ENCODE data around the gene MAML3. TPM values are rescaled to one million over a fixed set of nuclear protein-coding genes. Genes with fewer than 3 reads are reported as not detected.
A peak's percentile ranks its signal among the peaks of the same experiment; 100 is the strongest.

The MAML3 gene
- total RNA-seq, 1 donor from 2014 or later, result 2.7 TPM

DNA sequence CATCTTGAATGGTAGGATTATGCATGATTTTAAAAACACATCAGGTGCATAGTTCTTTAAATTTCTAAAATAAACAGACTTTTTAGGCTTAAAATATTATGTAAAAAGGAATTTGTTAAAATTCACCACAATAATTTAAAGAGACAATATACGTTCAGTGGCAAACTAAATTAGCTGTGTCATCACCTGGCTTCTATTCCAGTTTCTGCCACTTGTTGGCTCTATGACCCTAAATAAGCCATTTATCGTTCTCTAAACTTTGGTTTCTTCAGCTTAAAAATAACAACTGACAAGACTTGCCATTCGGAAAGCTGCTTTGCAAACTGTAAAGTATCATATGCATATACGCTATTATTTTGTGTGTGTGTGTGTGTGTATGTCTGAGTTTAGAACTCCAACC, 347.1 kb downstream of the MAML3 start:
- no peak for DNase-seq (ENCODE audit: low read depth)
- Histone ChIP-seq H3K4me3 (ENCODE audit: low read depth, low read length) (no peak overlapping the region), H3K27me3 (ENCODE audit: control insufficient read depth, insufficient read depth, low read length) (no peaks in the 10 kb centered on the region), H3K36me3 (ENCODE audit: control insufficient read depth, insufficient read depth, low read length) (no peaks in the 10 kb centered on the region)
- TF ChIP-seq, protein P1, sequence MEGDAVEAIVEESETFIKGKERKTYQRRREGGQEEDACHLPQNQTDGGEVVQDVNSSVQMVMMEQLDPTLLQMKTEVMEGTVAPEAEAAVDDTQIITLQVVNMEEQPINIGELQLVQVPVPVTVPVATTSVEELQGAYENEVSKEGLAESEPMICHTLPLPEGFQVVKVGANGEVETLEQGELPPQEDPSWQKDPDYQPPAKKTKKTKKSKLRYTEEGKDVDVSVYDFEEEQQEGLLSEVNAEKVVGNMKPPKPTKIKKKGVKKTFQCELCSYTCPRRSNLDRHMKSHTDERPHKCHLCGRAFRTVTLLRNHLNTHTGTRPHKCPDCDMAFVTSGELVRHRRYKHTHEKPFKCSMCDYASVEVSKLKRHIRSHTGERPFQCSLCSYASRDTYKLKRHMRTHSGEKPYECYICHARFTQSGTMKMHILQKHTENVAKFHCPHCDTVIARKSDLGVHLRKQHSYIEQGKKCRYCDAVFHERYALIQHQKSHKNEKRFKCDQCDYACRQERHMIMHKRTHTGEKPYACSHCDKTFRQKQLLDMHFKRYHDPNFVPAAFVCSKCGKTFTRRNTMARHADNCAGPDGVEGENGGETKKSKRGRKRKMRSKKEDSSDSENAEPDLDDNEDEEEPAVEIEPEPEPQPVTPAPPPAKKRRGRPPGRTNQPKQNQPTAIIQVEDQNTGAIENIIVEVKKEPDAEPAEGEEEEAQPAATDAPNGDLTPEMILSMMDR (IDR thresholded peaks at IDR 0.05; ENCODE audit: insufficient read depth, low read length, poor library complexity, severe bottlenecking), result no peak

DNA sequence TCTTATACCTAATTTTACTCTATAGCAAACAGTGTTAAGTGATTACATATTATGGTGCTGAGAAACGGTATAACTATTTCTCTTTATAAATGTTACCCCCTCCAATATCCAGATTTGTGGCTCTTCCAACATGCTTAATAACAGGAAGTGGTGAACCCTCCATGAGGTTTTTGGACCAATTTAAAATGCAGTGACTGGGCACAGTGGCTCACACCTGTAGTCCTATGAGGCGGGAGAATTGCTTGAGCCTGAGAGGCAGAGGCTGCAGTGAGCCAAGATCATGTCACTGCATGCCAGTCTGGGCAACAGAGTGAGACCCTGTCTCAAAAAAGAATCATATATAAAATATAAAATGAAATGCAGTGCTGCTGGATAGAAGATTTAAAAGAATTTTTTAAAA, 351.1 kb downstream of the MAML3 start:
- H3K36me3 ChIP-seq (ENCODE audit: control insufficient read depth, insufficient read depth, low read length), result no peaks in the 10 kb centered on the region
- H3K27me3 ChIP-seq (ENCODE audit: control insufficient read depth, insufficient read depth, low read length), result no peaks in the 10 kb centered on the region
- no peak for DNase-seq (ENCODE audit: low read depth)
- no peak overlapping the region for H3K4me3 ChIP-seq (ENCODE audit: low read depth, low read length)
- TF ChIP-seq, protein P1 (IDR thresholded peaks at IDR 0.05; ENCODE audit: insufficient read depth, low read length, poor library complexity, severe bottlenecking), result no peak

DNA sequence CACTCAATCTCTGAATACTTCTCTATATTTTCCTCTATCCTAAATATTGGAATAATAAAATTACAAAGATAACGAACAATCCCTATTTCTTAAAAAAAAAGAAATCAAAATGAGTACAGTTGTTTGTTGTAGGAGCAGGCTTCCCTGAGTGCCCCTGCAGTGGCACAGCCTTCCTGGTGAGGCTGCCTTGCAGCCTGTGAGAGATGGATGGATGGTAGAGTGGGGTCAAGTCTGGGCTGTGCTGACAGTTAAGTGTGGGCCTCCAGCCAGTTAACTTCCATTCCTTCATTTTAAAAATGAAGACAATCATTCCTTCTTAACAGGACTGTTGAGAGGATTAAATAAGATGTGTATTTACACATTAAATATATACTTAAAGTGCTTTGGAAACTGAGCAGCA, 351.5 kb downstream of the MAML3 start:
- Histone ChIP-seq H3K4me3 (ENCODE audit: low read depth, low read length) (no peak overlapping the region), H3K36me3 (ENCODE audit: control insufficient read depth, insufficient read depth, low read length) (no peaks in the 10 kb centered on the region), H3K27me3 (ENCODE audit: control insufficient read depth, insufficient read depth, low read length) (no peaks in the 10 kb centered on the region)
- TF ChIP-seq, protein P1 (IDR thresholded peaks at IDR 0.05; ENCODE audit: insufficient read depth, low read length, poor library complexity, severe bottlenecking), result no peak
- no peak for DNase-seq (ENCODE audit: low read depth)

DNA sequence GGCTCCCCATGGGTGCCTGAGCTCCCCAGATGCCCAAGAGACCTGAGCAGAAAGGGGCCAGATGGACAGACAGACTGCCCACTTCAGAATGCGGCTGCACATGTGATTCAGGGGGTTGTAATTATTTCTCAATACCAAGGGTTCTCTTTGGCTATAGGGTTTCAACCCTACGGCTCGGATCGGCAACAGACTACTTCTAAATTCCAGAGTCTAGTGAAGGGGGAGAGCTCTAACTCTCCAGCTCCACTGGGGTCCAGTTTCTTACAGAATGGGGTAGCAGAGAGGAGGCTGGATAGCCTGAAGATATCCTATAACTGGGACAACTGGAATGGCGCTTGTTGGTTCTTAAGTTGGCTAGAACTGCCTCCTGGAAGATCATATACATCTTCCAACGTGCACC, 352.1 kb downstream of the MAML3 start:
- DNase-seq (ENCODE audit: low read depth), result no peak
- no peaks in the 10 kb centered on the region for H3K36me3 ChIP-seq (ENCODE audit: control insufficient read depth, insufficient read depth, low read length)
- TF ChIP-seq, protein P1 (IDR thresholded peaks at IDR 0.05; ENCODE audit: insufficient read depth, low read length, poor library complexity, severe bottlenecking), result no peak
- no peak overlapping the region for H3K4me3 ChIP-seq (ENCODE audit: low read depth, low read length)
- no peaks in the 10 kb centered on the region for H3K27me3 ChIP-seq (ENCODE audit: control insufficient read depth, insufficient read depth, low read length)

DNA sequence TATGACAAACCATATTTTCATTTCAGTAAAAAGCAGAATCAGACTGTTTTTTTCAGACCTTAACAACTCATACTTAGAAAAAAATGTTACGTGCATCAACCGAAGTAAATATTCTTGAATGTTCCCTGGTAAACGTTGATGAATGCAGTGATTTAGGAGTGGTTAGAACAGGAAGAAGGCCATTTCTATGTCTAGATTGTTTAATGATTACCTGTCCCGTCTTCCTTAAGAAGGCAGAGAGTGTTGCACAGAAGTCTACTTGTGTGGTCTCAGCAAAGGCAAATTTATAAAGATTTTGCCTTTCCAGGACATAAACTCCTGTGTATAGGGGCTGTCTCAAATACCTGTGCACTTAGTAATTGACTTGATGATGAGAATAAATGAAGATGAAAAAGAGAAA, 353.9 kb downstream of the MAML3 start:
- Histone ChIP-seq H3K36me3 (ENCODE audit: control insufficient read depth, insufficient read depth, low read length) (no peaks in the 10 kb centered on the region), H3K4me3 (ENCODE audit: low read depth, low read length) (no peak overlapping the region), H3K27me3 (ENCODE audit: control insufficient read depth, insufficient read depth, low read length) (no peaks in the 10 kb centered on the region)
- peak; percentile 47 for DNase-seq (ENCODE audit: low read depth)
- TF ChIP-seq, protein P1 (IDR thresholded peaks at IDR 0.05; ENCODE audit: insufficient read depth, low read length, poor library complexity, severe bottlenecking), result no peak

DNA sequence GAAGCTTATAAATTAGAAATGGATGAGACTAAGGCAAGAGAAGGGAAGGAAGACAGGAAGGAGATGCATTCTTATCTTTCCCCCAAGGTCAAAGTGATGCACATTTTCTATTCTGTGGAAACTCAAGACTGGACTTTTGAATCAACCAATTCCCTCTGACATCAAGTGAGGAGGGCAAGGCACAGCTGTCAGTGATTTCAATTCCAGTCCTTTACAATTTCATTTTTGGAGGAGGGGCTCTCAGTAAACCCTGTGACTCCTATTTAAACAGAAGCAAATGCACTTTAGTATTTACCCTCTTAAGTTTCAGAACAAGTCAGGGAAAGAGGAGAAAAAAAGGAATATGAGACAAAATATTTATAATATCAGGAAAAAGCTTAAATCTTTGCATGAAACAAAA, 354.4 kb downstream of the MAML3 start:
- no peaks in the 10 kb centered on the region for H3K27me3 ChIP-seq (ENCODE audit: control insufficient read depth, insufficient read depth, low read length)
- no peak for DNase-seq (ENCODE audit: low read depth)
- H3K36me3 ChIP-seq (ENCODE audit: control insufficient read depth, insufficient read depth, low read length), result no peaks in the 10 kb centered on the region
- H3K4me3 ChIP-seq (ENCODE audit: low read depth, low read length), result no peak overlapping the region
- TF ChIP-seq, protein P1 (IDR thresholded peaks at IDR 0.05; ENCODE audit: insufficient read depth, low read length, poor library complexity, severe bottlenecking), result no peak

Measured in kidney epithelial cell (primary cell).